Coronary artery (tissue), 2 donors: ENCODE data around the gene KLC4.

Experiments
- DNase-seq: peaks from one replicate; pipeline ENCODE4 v3.0.0-alpha.2; 2017; ENCODE audit warnings: low spot score
- H3K27ac ChIP-seq, 2 donors: fragments of 200-600 bp; sonication (generic); one replicate each; pipeline ENCODE4 v1.5.1; 2016 to 2019
- H3K4me3 ChIP-seq: fragments of 200-600 bp; sonication (generic); 2 replicates; pipeline ENCODE4 v1.5.1; 2016; ENCODE audit warnings: mild to moderate bottlenecking, moderate library complexity
- TF ChIP-seq, protein P1 (sequence below): fragments of 200-600 bp; sonication (generic); IDR thresholded peaks from one replicate; pipeline ENCODE4 v1.5.1; 2019; ENCODE audit warnings: antibody characterized with exemption

Gene KLC4

DNA sequence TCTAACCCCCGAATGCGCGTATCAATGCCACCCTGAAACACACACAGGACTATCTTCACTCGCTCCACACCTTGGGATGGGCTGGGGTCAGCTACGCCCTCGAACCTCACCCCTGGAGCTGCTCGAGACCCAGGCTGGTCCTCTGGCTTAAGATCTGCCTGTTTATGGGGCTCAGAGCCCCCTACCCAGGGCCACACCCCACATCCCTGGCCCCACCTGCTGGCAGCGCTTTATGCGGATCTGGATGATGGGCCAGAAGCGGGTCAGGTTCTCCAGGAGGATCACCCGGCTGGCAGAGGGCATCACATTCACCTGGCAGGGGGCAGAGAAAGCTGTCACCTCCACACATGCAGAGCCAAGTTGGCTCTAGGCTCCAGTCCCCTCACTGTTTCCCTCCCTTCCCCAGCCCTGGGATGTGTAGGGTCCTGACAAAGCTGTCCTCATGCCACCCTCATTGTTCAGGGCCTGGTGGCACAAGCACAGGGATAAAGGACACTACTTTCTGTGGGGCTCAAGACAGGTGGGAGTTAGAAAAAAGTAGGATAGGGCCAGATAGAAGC lies 14.0 kb upstream of the KLC4 start:
- DNase-seq = no peak
- Histone ChIP-seq H3K4me3 (no peak overlapping the region), H3K27ac (no peak overlapping the region)
- TF ChIP-seq, protein P1, sequence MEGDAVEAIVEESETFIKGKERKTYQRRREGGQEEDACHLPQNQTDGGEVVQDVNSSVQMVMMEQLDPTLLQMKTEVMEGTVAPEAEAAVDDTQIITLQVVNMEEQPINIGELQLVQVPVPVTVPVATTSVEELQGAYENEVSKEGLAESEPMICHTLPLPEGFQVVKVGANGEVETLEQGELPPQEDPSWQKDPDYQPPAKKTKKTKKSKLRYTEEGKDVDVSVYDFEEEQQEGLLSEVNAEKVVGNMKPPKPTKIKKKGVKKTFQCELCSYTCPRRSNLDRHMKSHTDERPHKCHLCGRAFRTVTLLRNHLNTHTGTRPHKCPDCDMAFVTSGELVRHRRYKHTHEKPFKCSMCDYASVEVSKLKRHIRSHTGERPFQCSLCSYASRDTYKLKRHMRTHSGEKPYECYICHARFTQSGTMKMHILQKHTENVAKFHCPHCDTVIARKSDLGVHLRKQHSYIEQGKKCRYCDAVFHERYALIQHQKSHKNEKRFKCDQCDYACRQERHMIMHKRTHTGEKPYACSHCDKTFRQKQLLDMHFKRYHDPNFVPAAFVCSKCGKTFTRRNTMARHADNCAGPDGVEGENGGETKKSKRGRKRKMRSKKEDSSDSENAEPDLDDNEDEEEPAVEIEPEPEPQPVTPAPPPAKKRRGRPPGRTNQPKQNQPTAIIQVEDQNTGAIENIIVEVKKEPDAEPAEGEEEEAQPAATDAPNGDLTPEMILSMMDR = no peak

DNA sequence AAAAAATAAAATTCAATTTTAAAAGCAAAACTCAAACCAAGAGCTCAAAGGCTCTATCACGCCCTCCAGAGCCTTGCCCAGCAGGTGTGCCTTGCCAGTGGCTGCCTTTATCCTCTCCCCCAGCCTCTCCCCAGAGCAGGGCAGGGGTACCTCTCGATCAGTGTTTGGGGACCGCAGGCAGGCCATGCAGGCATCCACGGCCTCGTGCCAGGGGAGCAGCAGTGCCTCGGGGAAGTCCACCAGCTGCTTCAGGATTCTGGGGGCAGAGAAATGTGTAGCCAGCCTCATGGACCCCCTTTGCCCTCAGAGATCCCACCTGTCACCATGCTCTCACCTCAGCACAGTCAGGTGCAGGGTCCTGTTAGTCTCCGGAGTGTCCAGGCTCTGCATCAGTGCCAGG lies 11.4 kb upstream of the KLC4 start:
- H3K4me3 ChIP-seq = no peak overlapping the region
- TF ChIP-seq, protein P1 = no peak
- no peak for DNase-seq
- H3K27ac ChIP-seq = no peak overlapping the region

DNA sequence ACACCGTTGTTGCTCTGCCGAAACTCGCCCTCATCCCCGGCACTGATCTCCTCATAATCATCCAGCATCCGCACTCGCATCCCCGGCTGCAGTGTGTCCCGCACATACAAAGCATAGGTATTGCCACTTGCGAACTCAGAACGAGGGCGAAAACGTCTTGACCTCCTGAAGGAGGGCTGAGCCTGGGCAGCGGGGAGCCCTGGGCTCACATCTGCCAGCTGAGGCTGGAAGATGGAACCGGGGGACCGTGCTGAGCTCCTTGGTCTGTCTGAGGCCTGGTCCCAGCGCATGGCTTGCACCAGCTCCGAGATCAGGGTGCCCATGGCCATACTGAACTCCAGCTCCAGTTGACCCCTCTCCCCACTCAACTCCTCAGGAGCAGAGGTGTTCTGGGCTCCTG lies 8.4 kb upstream of the KLC4 start:
- no peak for DNase-seq
- H3K27ac ChIP-seq = no peak overlapping the region

DNA sequence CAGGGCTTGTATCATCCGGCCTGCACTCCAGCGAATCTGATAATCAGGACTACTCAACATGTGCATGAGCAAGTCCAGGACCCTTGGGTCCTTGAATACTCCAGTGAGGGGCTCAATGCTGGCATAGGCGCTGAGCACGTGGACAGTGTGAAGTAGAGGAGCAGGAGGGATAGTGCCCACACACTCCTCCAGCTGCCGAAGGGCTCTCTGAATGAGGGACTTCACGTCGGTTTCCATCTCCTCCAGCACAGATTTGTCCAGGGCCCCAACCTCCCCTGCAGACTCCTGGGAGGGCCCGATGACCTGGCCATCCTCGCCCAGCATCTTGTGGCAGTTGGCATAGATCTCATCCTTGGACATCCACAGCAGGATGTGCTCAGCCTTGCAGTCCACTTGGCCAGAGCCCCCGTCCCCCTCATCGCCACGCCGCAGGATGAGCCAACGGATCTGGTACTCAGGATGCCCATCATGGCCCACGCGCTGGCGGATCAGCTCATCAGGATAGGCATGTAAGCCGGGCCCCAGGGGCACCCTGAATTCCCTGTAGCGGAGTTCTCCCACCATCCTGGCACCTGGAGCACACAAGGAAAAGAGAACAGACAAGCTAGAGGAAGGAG lies 7.1 kb upstream of the KLC4 start:
- TF ChIP-seq, protein P1 = no peak
- peak overlapping the region; percentile 94 for H3K27ac ChIP-seq
- DNase-seq = no peak
- H3K4me3 ChIP-seq = no peak overlapping the region

More for the DNA sequence above, 8.4 kb upstream of the KLC4 start:
- H3K4me3 ChIP-seq = no peak overlapping the region
- TF ChIP-seq, protein P1 = no peak

DNA sequence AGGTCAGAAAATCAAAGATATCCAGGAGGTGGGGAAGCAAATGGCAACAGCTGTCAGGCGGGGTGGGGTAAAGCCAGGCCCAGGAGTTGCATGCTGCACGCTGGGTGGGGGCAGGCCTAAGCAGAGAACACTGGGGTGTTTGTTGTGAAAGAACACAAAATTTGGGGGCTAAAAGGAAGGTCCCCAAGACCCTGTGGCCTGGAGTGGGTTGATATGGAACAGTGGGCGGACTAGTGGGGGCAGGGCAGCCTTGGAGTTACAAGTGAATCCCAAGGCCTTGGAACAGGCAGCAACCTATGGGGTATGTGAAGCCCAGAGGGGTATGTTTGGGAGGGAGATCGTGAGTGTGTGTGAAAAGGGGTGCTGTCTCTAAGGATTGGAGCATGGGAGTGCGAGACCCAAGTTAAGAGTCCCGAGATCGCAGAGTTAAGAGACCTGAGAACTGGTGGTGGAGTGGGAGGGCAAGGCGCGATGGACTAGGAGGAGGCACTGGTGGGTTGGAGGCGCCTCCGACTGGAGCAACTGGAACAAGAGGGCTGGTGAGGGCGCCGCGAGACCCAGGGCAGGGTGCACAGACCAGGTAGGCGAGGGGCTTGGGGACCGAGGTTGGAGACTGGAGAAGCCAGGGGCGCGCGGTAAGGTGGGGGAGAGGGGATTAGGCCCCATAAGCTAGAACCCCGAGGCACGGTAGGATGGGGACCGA lies 6.4 kb upstream of the KLC4 start:
- DNase-seq = no peak
- TF ChIP-seq, protein P1 = no peak
- peak overlapping the region; percentile 94 for H3K27ac ChIP-seq
- peak overlapping the region; percentile 80 for H3K4me3 ChIP-seq

DNA sequence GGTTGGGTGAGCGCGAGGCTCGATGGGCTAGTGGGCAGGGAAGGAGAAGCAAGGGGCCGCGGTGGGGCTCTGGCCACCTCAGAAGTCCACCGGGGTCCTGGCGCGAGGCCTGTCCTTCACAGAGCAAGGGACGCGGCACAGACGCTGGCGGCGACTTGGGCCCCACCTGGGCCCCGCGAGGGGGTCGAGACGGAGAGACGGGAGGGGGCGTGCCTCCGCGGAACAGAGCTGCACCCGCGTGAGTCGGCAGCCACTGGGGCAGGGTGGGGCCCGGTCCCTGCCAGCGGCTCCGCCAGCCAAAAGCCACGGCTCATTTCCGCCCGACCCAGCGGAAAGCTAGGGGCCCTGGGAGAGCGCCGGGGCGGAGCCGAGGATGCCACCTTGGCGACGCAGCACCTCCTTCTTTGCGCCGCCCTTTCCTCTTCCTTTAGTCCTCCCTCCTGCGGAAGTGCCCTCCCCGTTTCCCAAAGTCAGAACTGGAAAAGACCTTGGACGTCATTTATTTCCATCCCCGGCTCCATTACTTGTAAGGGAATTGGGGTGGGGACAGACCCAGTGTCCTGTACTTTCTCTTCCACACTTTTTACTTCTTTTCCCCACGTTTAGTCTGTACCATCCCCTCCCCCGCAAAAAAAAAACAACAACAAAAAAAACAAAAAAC lies 5.8 kb upstream of the KLC4 start, which contains the start of gene CUL7:
Gene CUL7 (minus strand): TSS at position 307 of the 661 bp plus-strand sequence. CDS start 1,063 bp downstream, outside the sequence.
- Histone ChIP-seq H3K4me3 (peak within 1 kb of the TSS; percentile 80), H3K27ac (peak within 1 kb of the TSS; percentile 94)
- TF ChIP-seq, protein P1 = no peak
- peak; percentile 95 for DNase-seq
